OCI-LY1 (cell line): Measurements from ENCODE around the gene TEX38.

Experiments used
- CTCF ChIP-seq: fragments of 200-600 bp; sonication (generic), shearing (Covaris generic); IDR thresholded peaks from 2 replicates; pipeline ENCODE4 v1.5.1; 2017; ENCODE audit warnings: mild to moderate bottlenecking, antibody characterized with exemption, low read length, moderate library complexity, mixed read lengths
- EZH2 ChIP-seq: fragments of 200-600 bp; sonication (generic), shearing (Covaris generic); IDR thresholded peaks from 2 replicates; pipeline ENCODE4 v1.8.0; 2017; ENCODE audit warnings: borderline replicate concordance, mixed run types, mild to moderate bottlenecking, antibody characterized with exemption, low read length, moderate library complexity, mixed read lengths

- TF ChIP-seq CTCF (no peak), EZH2 (no peak)
These were observed 32.4 kb downstream of the TEX38 start for GRCh38 chr1:46703927-46704641.
